OCI-LY1 (cell line): ENCODE results near the gene TBC1D5.
"Not testable (repeated sequence)": the region's sequence is repeated elsewhere in the genome, so short reads cannot be mapped to it uniquely, and the experiment has no call there.

Experiments
- EZH2 ChIP-seq: fragments of 200-600 bp; sonication (generic), shearing (Covaris generic); IDR thresholded peaks from 2 replicates; pipeline ENCODE4 v1.8.0; 2017; ENCODE audit warnings: borderline replicate concordance, mixed run types, mild to moderate bottlenecking, antibody characterized with exemption, low read length, moderate library complexity, mixed read lengths
- TF ChIP-seq, protein P1 (sequence below): fragments of 200-600 bp; sonication (generic), shearing (Covaris generic); IDR thresholded peaks from 2 replicates; pipeline ENCODE4 v1.5.1; 2017; ENCODE audit warnings: mild to moderate bottlenecking, antibody characterized with exemption, low read length, moderate library complexity, mixed read lengths

GRCh38 chr3:17692846-17693669, 49.4 kb downstream of the TBC1D5 start:
- TF ChIP-seq, protein P1, sequence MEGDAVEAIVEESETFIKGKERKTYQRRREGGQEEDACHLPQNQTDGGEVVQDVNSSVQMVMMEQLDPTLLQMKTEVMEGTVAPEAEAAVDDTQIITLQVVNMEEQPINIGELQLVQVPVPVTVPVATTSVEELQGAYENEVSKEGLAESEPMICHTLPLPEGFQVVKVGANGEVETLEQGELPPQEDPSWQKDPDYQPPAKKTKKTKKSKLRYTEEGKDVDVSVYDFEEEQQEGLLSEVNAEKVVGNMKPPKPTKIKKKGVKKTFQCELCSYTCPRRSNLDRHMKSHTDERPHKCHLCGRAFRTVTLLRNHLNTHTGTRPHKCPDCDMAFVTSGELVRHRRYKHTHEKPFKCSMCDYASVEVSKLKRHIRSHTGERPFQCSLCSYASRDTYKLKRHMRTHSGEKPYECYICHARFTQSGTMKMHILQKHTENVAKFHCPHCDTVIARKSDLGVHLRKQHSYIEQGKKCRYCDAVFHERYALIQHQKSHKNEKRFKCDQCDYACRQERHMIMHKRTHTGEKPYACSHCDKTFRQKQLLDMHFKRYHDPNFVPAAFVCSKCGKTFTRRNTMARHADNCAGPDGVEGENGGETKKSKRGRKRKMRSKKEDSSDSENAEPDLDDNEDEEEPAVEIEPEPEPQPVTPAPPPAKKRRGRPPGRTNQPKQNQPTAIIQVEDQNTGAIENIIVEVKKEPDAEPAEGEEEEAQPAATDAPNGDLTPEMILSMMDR, result not testable (repeated sequence)
- not testable (repeated sequence) for TF ChIP-seq EZH2
